Activated CD4-positive, alpha-beta T cell treated with anti-CD3 and anti-CD28 coated beads, Interleukin-2, Interleukin-6, amounts not matched to agents 100 ng/mL and 50 ng/mL, durations not matched to agents 16 hours and 8 hours (primary cell): ENCODE data around the gene ZSCAN10.

Experiments used
- DNase-seq: peaks from one replicate; pipeline ENCODE4 v3.0.0-alpha.2; 2020

The ZSCAN10 gene

DNA sequence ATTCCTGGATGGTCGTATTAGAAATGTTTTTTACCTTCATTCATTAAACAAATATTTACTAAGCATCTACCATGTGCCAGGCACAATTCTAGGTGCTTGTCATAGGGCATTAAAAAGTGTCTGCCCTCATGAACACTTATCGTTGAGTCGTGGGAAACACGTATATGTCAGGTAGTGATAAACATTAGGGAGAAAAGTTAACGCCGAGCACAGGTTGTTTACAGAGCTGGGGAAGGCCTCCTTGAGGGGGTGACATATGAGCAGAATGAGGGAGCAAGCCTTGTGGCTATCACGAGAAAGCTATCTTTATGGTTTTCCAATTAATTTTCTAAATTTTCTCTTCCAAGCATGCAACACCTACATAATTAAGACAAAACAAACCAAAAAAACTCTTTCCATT lies 34.8 kb upstream of the ZSCAN10 start:
- DNase-seq: no peak

DNA sequence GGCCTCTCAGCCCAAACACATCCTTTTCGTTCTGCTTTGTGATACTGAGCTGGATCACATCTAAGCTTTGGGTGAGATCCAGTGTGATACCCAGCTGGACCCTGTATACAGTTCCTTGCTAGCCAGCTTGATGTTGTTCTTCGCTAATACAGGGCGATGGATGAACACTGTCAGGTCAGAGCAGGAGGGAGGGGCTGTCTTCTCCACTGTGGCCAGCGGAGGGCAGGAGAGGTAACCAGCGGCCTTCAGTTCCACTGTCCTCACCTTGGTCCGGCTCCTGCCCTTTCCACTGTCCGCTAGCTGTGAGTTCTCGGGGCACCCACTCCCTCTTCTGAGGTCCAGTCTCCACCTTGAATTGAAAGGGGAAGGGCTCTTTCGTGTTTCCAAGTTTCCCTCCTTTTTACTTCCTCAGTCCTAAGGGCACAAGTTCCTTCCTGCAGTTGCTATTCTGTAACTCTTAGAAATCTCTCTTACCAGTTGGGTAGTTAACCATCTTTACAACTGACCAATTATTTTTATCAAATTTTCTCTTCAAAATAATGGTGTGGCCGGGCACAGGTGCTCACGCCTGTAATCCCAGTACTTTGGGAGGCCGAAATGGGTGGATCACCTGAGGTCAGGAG lies 32.8 kb upstream of the ZSCAN10 start:
- peak; percentile 57 for DNase-seq

DNA sequence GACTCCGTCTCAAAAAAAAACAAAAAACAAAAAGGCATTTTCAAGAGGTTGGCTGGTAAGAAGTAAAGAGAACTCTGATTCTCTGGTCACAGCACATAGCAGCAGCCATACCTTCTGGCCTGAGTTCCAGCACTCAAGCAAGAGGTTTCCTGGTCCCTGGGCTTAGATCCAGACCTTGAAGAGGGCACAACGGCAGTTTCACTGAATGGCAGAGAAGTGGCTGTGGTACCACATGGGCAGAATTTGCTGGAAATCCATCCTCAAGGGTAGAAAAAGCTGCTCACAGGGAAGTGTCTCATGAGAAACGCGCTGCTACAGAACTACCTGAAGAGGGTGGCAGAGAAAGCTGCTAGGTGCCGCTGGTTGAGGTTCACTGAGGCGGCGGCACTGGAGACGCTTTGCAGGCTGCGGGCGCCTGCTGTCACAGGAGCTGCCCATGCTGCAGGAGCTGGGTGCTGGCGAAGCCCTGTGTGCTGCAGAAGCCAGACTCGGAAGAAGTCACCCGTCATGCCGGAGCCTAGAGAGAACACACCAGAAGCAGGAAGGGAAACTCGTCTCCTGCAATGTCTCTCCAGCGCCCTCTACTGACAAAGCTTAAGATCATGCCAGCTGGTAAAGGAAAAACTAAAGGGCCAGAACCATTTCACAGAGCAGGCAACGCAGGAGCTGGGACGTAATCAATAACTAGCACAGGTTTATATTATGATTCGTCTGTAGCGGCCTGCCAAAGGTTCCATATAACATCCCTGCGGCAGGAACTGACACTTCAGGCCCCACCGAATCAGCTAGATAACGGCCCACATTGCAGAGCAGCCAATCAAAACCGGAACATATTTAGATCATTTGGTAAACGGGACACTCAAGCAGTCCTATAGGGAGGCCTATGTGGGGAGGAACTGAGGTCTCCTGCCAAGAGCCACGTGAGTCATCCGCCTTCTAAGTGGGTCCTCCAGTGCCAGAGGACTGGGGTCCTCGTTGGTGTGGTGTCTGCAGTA lies 30.3 kb upstream of the ZSCAN10 start:
- peak; percentile 93 for DNase-seq

DNA sequence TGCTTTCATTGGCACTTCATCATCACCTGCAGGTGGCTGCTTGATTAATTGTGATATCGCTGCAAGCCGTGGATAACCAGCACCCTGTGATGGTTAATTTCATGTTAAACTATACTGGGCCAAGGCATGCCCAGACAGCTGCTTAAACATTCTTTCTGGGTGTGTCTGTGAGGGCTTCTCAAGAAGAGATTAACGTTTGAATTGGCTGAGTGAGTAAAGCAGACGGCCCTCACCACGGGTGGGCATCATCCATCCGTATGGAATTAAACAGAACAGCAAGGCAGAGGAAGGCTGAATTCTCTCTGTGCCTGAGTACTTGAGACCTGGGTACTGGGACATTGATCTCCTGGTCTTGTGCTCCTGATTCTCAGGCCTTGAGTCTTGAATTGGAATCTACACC lies 28.7 kb upstream of the ZSCAN10 start:
- DNase-seq: no peak

DNA sequence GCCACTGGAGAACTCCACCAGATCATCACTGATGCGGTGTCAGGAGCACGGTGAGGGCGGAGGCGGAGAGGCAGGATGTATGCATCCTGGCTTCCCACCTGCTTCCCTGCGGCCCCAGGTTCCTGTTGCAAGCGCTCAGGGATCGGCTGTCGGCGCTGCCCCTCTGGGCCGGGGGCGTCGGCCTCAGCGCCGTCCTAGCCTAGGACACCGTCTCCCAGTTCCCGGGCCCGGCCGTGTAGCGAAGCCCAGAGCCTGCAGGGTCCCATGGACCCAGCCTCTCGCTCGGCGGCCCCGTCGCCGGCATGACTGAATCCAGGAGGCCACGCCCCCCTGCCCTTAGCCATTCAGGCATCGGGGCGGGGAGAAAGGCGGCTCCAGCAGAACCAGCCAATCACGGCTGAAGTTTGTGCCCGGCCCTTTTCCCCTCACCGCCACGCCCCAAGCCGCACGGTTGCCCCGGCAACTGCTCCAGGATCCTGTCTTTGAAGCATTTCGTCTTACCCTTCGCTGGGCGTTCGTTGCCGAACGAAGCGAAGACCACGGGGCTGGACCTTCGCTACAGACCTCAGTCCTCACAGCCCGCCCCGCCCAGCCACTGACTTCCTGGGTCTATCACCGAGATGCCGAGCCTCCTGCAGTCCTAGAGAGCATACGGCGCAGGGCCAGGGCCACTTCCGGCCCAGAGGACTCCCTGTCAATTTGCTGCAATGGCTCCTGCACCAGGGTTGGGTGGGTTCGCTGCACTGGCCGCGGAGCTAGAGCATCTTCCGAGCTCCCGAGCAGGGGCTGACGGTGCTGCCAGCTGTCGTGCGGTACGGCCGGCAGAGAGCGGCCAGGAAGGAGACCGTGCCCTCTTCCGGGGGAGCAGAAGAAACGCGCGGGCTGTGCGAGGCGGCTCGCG lies 25.1 kb upstream of the ZSCAN10 start:
- peak; percentile 98 for DNase-seq

DNA sequence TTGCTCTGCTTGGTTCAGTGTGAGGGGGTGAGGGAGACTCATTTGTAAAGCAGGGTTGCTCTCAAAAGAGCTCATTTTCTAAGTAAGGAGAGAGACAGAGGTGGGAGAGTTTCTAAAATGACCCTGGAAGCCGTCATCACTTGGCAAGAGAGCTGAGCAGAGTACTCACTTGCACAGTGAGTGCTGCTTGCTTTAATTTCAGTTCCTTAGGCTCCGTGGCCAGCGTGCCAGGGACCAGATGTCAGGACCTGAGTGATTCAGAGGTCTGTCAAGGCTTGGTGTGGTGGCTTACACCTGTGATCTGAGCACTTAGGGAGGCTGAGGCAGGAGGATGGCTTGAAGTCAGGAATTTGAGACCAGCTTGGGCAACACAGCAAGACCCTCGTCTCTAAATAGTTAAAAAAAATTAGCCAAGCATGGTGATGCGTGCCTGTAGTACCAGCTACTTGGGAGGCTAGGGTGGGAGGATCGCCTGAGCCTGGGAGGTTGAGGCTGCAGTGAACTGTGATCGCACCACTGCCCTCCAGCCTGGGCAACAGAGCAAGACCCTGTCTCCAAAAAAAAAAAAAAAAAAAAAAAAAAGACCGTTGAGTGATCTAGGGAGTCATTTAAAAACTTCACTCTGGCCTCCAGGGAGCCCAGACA lies 24.0 kb upstream of the ZSCAN10 start:
- no peak for DNase-seq

- DNase-seq: no peak
Observed at GRCh38 chr16:3121851-3122467, 22.9 kb upstream of the ZSCAN10 start.

GRCh38 chr16:3120435-3120834 lies 21.3 kb upstream of the ZSCAN10 start:
- no peak for DNase-seq

GRCh38 chr16:3119701-3120408 lies 20.8 kb upstream of the ZSCAN10 start:
- DNase-seq: no peak

GRCh38 chr16:3119286-3119685 lies 20.2 kb upstream of the ZSCAN10 start:
- no peak for DNase-seq

DNA sequence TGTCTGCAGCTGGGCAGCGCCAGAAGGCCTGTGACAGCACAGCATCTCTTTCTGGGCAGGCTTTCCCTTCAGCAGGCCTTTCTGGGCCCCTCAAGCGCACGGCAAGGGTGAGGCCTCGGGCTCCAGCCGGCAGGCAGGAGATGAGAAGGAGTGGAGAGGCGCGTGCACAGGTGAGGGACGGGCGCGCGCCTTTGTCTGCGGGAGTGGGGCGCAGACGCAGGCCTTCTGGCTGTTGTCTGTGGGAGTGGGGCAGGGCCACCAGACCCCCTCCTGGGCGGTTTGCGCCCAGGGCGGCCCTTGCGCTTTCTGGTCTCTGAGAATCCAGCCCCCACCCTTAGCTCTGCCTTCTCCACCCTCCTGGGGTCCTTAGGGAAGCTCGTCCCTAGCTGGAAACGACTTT lies 19.8 kb upstream of the ZSCAN10 start:
- DNase-seq: no peak

GRCh38 chr16:3118204-3118790 lies 19.2 kb upstream of the ZSCAN10 start:
- DNase-seq: no peak

GRCh38 chr16:3115561-3115960 lies 16.5 kb upstream of the ZSCAN10 start:
- DNase-seq: no peak

DNA sequence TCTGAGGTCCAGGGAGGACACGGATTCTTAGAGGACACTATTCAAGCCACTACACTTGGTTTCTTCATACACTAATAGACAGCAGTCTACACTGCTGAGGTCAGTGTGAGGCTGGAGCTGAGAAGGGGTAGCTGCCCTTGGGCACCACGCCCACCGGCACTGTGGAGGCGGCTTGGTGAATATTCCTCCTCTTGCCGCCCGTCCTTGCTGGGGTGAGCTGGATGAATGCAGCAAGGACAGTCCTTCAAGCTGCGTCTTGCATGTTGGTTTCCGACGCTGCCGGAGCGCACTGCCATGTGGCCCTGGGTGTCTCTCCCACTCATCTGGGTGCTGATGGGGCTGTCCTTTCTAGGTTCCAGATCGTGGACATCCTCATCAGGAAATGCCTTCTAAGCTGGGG lies 15.9 kb upstream of the ZSCAN10 start:
- no peak for DNase-seq

GRCh38 chr16:3113765-3114479 lies 14.8 kb upstream of the ZSCAN10 start:
- no peak for DNase-seq

GRCh38 chr16:3112881-3113574 lies 13.9 kb upstream of the ZSCAN10 start:
- no peak for DNase-seq

GRCh38 chr16:3112058-3112880 lies 13.2 kb upstream of the ZSCAN10 start, which contains the start of gene ZNF205:
Gene ZNF205, plus strand, starts transcription at chr16:3112586. Its CDS starts 845 bp downstream, at chr16:3113431.
- no peak for DNase-seq

- DNase-seq: peak; percentile 96
Observed at GRCh38 chr16:3106205-3106928, 7.3 kb upstream of the ZSCAN10 start.
